ENCODE results near the gene CLSTN3.

CLSTN3 gene

GRCh38 chr12:7146906-7147305 lies 16.7 kb downstream of the CLSTN3 start:
- H3K9ac ChIP-seq (ENCODE audit: low read length), result no peak overlapping the region
- H3K4me1 ChIP-seq (ENCODE audit: control insufficient read depth, insufficient read depth, low read length), result no peaks in the 10 kb centered on the region
- no peak overlapping the region for H3K4me3 ChIP-seq (ENCODE audit: low read length)
- H3K36me3 ChIP-seq (ENCODE audit: control insufficient read depth, insufficient read depth, low read length), result peaks cover 11% of the 10 kb centered on the region
- no peak overlapping the region for H3K27ac ChIP-seq (ENCODE audit: low read depth, low read length)
- no peaks in the 10 kb centered on the region for H3K27me3 ChIP-seq (ENCODE audit: control insufficient read depth, insufficient read depth, low read length)

DNA sequence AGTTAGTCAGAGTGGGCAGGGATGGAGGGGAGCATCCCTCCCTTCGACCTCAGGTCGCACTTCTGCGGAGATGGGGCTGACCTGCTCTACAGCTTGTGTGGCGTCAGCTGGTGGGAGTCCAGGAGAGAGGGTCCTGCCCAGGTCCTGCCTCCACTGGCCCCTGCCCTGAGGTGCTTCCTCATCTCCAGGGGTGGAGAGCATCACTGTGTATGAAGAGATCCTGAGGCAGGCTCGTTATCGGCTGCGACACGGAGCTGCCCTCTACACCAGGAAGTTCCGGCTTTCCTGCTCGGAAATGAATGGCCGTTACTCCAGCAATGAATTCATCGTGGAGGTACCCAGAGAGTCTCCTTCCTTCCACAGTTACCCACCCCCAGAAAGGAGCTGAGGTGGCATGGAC lies 20.2 kb downstream of the CLSTN3 start:
- no peaks in the 10 kb centered on the region for H3K27me3 ChIP-seq (ENCODE audit: control insufficient read depth, insufficient read depth, low read length)
- H3K36me3 ChIP-seq (ENCODE audit: control insufficient read depth, insufficient read depth, low read length), result peaks cover 11% of the 10 kb centered on the region
- no peak overlapping the region for H3K9ac ChIP-seq (ENCODE audit: low read length)
- H3K4me3 ChIP-seq (ENCODE audit: low read length), result no peak overlapping the region
- no peaks in the 10 kb centered on the region for H3K4me1 ChIP-seq (ENCODE audit: control insufficient read depth, insufficient read depth, low read length)
- H3K27ac ChIP-seq (ENCODE audit: low read depth, low read length), result no peak overlapping the region

- Histone ChIP-seq H3K27me3 (ENCODE audit: control insufficient read depth, insufficient read depth, low read length) (no peaks in the 10 kb centered on the region), H3K4me3 (ENCODE audit: low read length) (no peak overlapping the region), H3K4me1 (ENCODE audit: control insufficient read depth, insufficient read depth, low read length) (no peaks in the 10 kb centered on the region), H3K36me3 (ENCODE audit: control insufficient read depth, insufficient read depth, low read length) (peaks cover 11% of the 10 kb centered on the region), H3K9ac (ENCODE audit: low read length) (no peak overlapping the region), H3K27ac (ENCODE audit: low read depth, low read length) (no peak overlapping the region)
Observed at GRCh38 chr12:7150841-7151240, 20.7 kb downstream of the CLSTN3 start.

- H3K36me3 ChIP-seq (ENCODE audit: control insufficient read depth, insufficient read depth, low read length), result peaks cover 11% of the 10 kb centered on the region
- H3K27me3 ChIP-seq (ENCODE audit: control insufficient read depth, insufficient read depth, low read length), result no peaks in the 10 kb centered on the region
- H3K4me1 ChIP-seq (ENCODE audit: control insufficient read depth, insufficient read depth, low read length), result no peaks in the 10 kb centered on the region
- no peak overlapping the region for H3K9ac ChIP-seq (ENCODE audit: low read length)
- H3K27ac ChIP-seq (ENCODE audit: low read depth, low read length), result no peak overlapping the region
- H3K4me3 ChIP-seq (ENCODE audit: low read length), result no peak overlapping the region
Observed at GRCh38 chr12:7151532-7151931, 21.4 kb downstream of the CLSTN3 start.

- Histone ChIP-seq H3K36me3 (ENCODE audit: control insufficient read depth, insufficient read depth, low read length) (peaks cover 11% of the 10 kb centered on the region), H3K9ac (ENCODE audit: low read length) (no peak overlapping the region), H3K4me1 (ENCODE audit: control insufficient read depth, insufficient read depth, low read length) (no peaks in the 10 kb centered on the region)
Observed at GRCh38 chr12:7152818-7153217, 22.6 kb downstream of the CLSTN3 start.

GRCh38 chr12:7154042-7154441 lies 23.9 kb downstream of the CLSTN3 start:
- Histone ChIP-seq H3K36me3 (ENCODE audit: control insufficient read depth, insufficient read depth, low read length) (peaks cover 8% of the 10 kb centered on the region), H3K4me1 (ENCODE audit: control insufficient read depth, insufficient read depth, low read length) (no peaks in the 10 kb centered on the region), H3K27me3 (ENCODE audit: control insufficient read depth, insufficient read depth, low read length) (no peaks in the 10 kb centered on the region), H3K4me3 (ENCODE audit: low read length) (no peak overlapping the region), H3K27ac (ENCODE audit: low read depth, low read length) (no peak overlapping the region), H3K9ac (ENCODE audit: low read length) (no peak overlapping the region)

More at GRCh38 chr12:7152818-7153217, 22.6 kb downstream of the CLSTN3 start:
- Histone ChIP-seq H3K27ac (ENCODE audit: low read depth, low read length) (no peak overlapping the region), H3K4me3 (ENCODE audit: low read length) (no peak overlapping the region), H3K27me3 (ENCODE audit: control insufficient read depth, insufficient read depth, low read length) (no peaks in the 10 kb centered on the region)

GRCh38 chr12:7154901-7155470 lies 24.8 kb downstream of the CLSTN3 start:
- peaks cover 3% of the 10 kb centered on the region for H3K36me3 ChIP-seq (ENCODE audit: control insufficient read depth, insufficient read depth, low read length)
- no peak overlapping the region for H3K9ac ChIP-seq (ENCODE audit: low read length)
- no peaks in the 10 kb centered on the region for H3K4me1 ChIP-seq (ENCODE audit: control insufficient read depth, insufficient read depth, low read length)
- no peak overlapping the region for H3K27ac ChIP-seq (ENCODE audit: low read depth, low read length)
- no peaks in the 10 kb centered on the region for H3K27me3 ChIP-seq (ENCODE audit: control insufficient read depth, insufficient read depth, low read length)
- H3K4me3 ChIP-seq (ENCODE audit: low read length), result no peak overlapping the region

- no peaks in the 10 kb centered on the region for H3K4me1 ChIP-seq (ENCODE audit: control insufficient read depth, insufficient read depth, low read length)
- no peaks in the 10 kb centered on the region for H3K27me3 ChIP-seq (ENCODE audit: control insufficient read depth, insufficient read depth, low read length)
- H3K36me3 ChIP-seq (ENCODE audit: control insufficient read depth, insufficient read depth, low read length), result peaks cover 3% of the 10 kb centered on the region
- H3K27ac ChIP-seq (ENCODE audit: low read depth, low read length), result no peak overlapping the region
- H3K9ac ChIP-seq (ENCODE audit: low read length), result no peak overlapping the region
- no peak overlapping the region for H3K4me3 ChIP-seq (ENCODE audit: low read length)
Observed at GRCh38 chr12:7155471-7156034, 25.4 kb downstream of the CLSTN3 start.

GRCh38 chr12:7156259-7157197 lies 26.4 kb downstream of the CLSTN3 start:
- Histone ChIP-seq H3K27ac (ENCODE audit: low read depth, low read length) (no peak overlapping the region), H3K9ac (ENCODE audit: low read length) (no peak overlapping the region), H3K36me3 (ENCODE audit: control insufficient read depth, insufficient read depth, low read length) (no peaks in the 10 kb centered on the region), H3K27me3 (ENCODE audit: control insufficient read depth, insufficient read depth, low read length) (no peaks in the 10 kb centered on the region), H3K4me3 (ENCODE audit: low read length) (no peak overlapping the region), H3K4me1 (ENCODE audit: control insufficient read depth, insufficient read depth, low read length) (no peaks in the 10 kb centered on the region)

DNA sequence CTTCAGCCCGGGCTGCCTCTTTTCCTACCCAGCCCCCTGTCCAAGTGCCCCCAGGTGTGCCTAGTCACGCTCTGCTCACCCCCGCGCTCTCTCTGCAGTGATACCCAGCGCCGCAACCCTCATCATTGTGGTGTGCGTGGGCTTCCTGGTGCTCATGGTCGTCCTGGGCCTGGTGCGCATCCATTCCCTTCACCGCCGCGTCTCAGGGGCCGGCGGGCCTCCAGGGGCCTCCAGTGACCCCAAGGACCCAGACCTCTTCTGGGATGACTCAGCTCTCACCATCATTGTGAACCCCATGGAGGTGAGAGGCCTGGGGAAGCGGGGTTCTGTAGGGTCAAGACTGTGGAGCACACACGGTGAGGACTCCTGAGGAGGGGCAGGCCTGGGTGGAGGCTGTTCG lies 27.2 kb downstream of the CLSTN3 start:
- H3K27me3 ChIP-seq (ENCODE audit: control insufficient read depth, insufficient read depth, low read length), result no peaks in the 10 kb centered on the region
- no peak overlapping the region for H3K4me3 ChIP-seq (ENCODE audit: low read length)
- H3K4me1 ChIP-seq (ENCODE audit: control insufficient read depth, insufficient read depth, low read length), result no peaks in the 10 kb centered on the region
- H3K36me3 ChIP-seq (ENCODE audit: control insufficient read depth, insufficient read depth, low read length), result no peaks in the 10 kb centered on the region
- no peak overlapping the region for H3K27ac ChIP-seq (ENCODE audit: low read depth, low read length)
- no peak overlapping the region for H3K9ac ChIP-seq (ENCODE audit: low read length)

DNA sequence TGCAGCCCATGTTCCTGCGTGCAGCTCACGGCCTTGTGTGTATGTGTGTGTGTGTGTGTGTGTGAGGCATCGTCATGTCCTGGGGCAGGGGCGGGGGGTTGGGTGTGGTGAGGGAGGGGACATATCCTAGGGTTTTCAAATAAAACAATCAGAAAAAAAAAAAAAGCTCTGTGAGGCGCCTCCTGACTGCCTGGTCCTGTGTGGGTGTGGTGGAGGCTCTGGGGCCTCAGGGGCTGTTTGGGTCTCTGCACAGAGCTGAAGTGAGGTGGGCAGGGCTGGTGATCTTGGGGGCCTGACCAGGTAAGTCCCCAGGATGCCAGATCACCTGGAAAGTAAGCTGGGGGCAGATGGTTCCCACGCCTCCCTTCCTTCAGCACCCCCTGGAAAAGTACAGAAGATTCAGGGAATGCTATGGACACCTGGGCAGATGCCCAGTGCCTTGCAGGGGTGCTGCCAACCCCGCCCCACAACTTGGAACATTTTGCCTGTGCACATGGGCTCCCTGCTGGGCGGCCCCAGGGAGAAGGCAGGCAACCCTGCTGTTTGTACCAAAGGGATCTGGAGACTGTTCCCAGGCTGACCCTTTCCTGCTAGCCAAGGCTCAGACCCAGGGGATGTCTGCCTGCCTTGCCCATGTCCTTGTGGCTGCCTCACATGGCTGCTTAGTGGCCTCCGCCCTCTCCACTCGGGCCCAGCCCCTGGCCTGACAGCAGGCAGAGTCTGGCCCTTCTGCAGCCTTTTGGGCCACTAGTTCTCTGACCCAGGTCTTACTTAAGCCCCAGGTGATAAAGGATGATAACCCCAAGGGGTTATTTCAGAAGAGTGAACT lies 28.8 kb downstream of the CLSTN3 start:
- Histone ChIP-seq H3K9ac (ENCODE audit: low read length) (no peak overlapping the region), H3K4me1 (ENCODE audit: control insufficient read depth, insufficient read depth, low read length) (no peaks in the 10 kb centered on the region), H3K27me3 (ENCODE audit: control insufficient read depth, insufficient read depth, low read length) (no peaks in the 10 kb centered on the region), H3K36me3 (ENCODE audit: control insufficient read depth, insufficient read depth, low read length) (no peaks in the 10 kb centered on the region), H3K27ac (ENCODE audit: low read depth, low read length) (no peak overlapping the region), H3K4me3 (ENCODE audit: low read length) (no peak overlapping the region)

GRCh38 chr12:7160183-7160582 lies 30.0 kb downstream of the CLSTN3 start:
- no peaks in the 10 kb centered on the region for H3K4me1 ChIP-seq (ENCODE audit: control insufficient read depth, insufficient read depth, low read length)
- no peaks in the 10 kb centered on the region for H3K36me3 ChIP-seq (ENCODE audit: control insufficient read depth, insufficient read depth, low read length)
- no peak overlapping the region for H3K27ac ChIP-seq (ENCODE audit: low read depth, low read length)
- no peak overlapping the region for H3K4me3 ChIP-seq (ENCODE audit: low read length)
- no peaks in the 10 kb centered on the region for H3K27me3 ChIP-seq (ENCODE audit: control insufficient read depth, insufficient read depth, low read length)
- no peak overlapping the region for H3K9ac ChIP-seq (ENCODE audit: low read length)
